OCI-LY3 (cell line): ENCODE results near the gene RNF220.

Experiments
- H2AFZ ChIP-seq: fragments of 200-600, 300-600 bp; shearing (Covaris generic); 2 replicates; pipeline ENCODE4 v1.6.0; 2014; ENCODE audit warnings: antibody characterized with exemption, low read depth, low read length
- H3K27ac ChIP-seq: fragments of 200-600, 300-600 bp; sonication (generic); 2 replicates; pipeline ENCODE4 v1.5.1; 2014; ENCODE audit warnings: mild to moderate bottlenecking, low read length, moderate library complexity, mixed read lengths
- H3K27me3 ChIP-seq: fragments of 200-600, 300-600 bp; sonication (generic); 2 replicates; pipeline ENCODE4 v1.6.1; 2014; ENCODE audit warnings: low read depth, low read length, mixed read lengths
- H3K36me3 ChIP-seq: fragments of 200-600, 300-600 bp; sonication (generic); replicated peaks from 2 replicates; pipeline ENCODE3; 2014; ENCODE audit warnings: low read depth, low read length, mixed read lengths
- H3K4me1 ChIP-seq: fragments of 300-600, 200-600 bp; sonication (generic); 2 replicates; pipeline ENCODE4 v1.6.1; 2014; ENCODE audit warnings: low read length, mixed read lengths
- H3K4me2 ChIP-seq: fragments of 200-600, 300-600 bp; sonication (generic); 2 replicates; pipeline ENCODE4 v1.6.1; 2014; ENCODE audit warnings: low read length, mixed read lengths
- H3K4me3 ChIP-seq: fragments of 300-600, 200-600 bp; sonication (generic); 2 replicates; pipeline ENCODE4 v1.5.1; 2014; ENCODE audit warnings: antibody characterized with exemption, mild to moderate bottlenecking, low read length, moderate library complexity
- H3K79me2 ChIP-seq: fragments of 300-600, 200-600 bp; shearing (Covaris generic); 2 replicates; pipeline ENCODE4 v1.6.1; 2014; ENCODE audit warnings: mild to moderate bottlenecking, low read length, mixed read lengths
- H3K9ac ChIP-seq: fragments of 300-600, 200-600 bp; shearing (Covaris generic); 2 replicates; pipeline ENCODE4 v1.6.0; 2014; ENCODE audit warnings: mild to moderate bottlenecking, low read length, moderate library complexity
- H3K9me3 ChIP-seq: fragments of 200-600, 300-600 bp; shearing (Covaris generic); 2 replicates; pipeline ENCODE4 v1.6.1; 2014; ENCODE audit warnings: low read length, mixed read lengths; ENCODE audit not compliant: insufficient read depth
- H4K20me1 ChIP-seq: fragments of 200-600, 300-600 bp; sonication (generic); 2 replicates; pipeline ENCODE4 v1.6.1; 2016; ENCODE audit warnings: low read length, mixed read lengths; ENCODE audit not compliant: insufficient read depth
- CTCF ChIP-seq: fragments of 200-600, 300-600 bp; sonication (generic); IDR thresholded peaks from 2 replicates; pipeline ENCODE4 v1.5.1; 2014; ENCODE audit warnings: antibody characterized with exemption, low read length, low read depth
- EZH2phosphoT487 ChIP-seq: fragments of 200-600 bp; shearing (Covaris generic); IDR thresholded peaks from 2 replicates; pipeline ENCODE4 v1.6.1; 2018; ENCODE audit warnings: antibody characterized with exemption, mixed run types, low read depth

Gene RNF220

GRCh38 chr1:44512313-44512885, 107.3 kb downstream of the RNF220 start:
- Histone ChIP-seq H3K4me1 (peaks cover 16% of the 10 kb centered on the region), H3K4me2 (peak overlapping the region; percentile 47), H4K20me1 (no peaks in the 10 kb centered on the region), H3K9me3 (no peaks in the 10 kb centered on the region), H3K27me3 (no peaks in the 10 kb centered on the region), H2AFZ (no peak overlapping the region), H3K9ac (no peak overlapping the region), H3K79me2 (no peaks in the 10 kb centered on the region), H3K27ac (no peak overlapping the region), H3K36me3 (no peaks in the 10 kb centered on the region), H3K4me3 (no peak overlapping the region)
- TF ChIP-seq CTCF = no peak
- no peak for TF ChIP-seq EZH2phosphoT487

GRCh38 chr1:44513111-44513510, 108.1 kb downstream of the RNF220 start:
- Histone ChIP-seq H3K36me3 (no peaks in the 10 kb centered on the region), H3K79me2 (no peaks in the 10 kb centered on the region), H3K27me3 (no peaks in the 10 kb centered on the region), H3K9me3 (no peaks in the 10 kb centered on the region), H2AFZ (no peak overlapping the region), H3K27ac (no peak overlapping the region), H3K9ac (no peak overlapping the region), H3K4me2 (no peak overlapping the region), H3K4me1 (peaks cover 16% of the 10 kb centered on the region), H4K20me1 (no peaks in the 10 kb centered on the region), H3K4me3 (no peak overlapping the region)
- no peak for TF ChIP-seq EZH2phosphoT487
- TF ChIP-seq CTCF = no peak

GRCh38 chr1:44514673-44515072, 109.6 kb downstream of the RNF220 start:
- Histone ChIP-seq H3K4me2 (no peak overlapping the region), H4K20me1 (no peaks in the 10 kb centered on the region), H3K4me1 (peaks cover 25% of the 10 kb centered on the region), H3K79me2 (no peaks in the 10 kb centered on the region), H3K4me3 (no peak overlapping the region), H3K27ac (no peak overlapping the region), H3K27me3 (no peaks in the 10 kb centered on the region), H3K36me3 (no peaks in the 10 kb centered on the region), H3K9me3 (no peaks in the 10 kb centered on the region), H2AFZ (no peak overlapping the region), H3K9ac (no peak overlapping the region)
- TF ChIP-seq EZH2phosphoT487 = no peak
- TF ChIP-seq CTCF = no peak

GRCh38 chr1:44515416-44515815, 110.4 kb downstream of the RNF220 start:
- Histone ChIP-seq H3K27me3 (no peaks in the 10 kb centered on the region), H3K79me2 (no peaks in the 10 kb centered on the region), H3K4me1 (peaks cover 30% of the 10 kb centered on the region), H3K4me3 (no peak overlapping the region), H3K9ac (no peak overlapping the region), H3K36me3 (no peaks in the 10 kb centered on the region), H2AFZ (no peak overlapping the region), H3K4me2 (no peak overlapping the region), H3K27ac (no peak overlapping the region), H3K9me3 (no peaks in the 10 kb centered on the region), H4K20me1 (no peaks in the 10 kb centered on the region)
- TF ChIP-seq EZH2phosphoT487 (no peak), CTCF (no peak)
